HepG2 (cell line): ENCODE measurements around the gene VWA3B. TPM values are rescaled to one million over a fixed set of nuclear protein-coding genes. Genes with fewer than 3 reads are reported as not detected.

ENCODE experiments used
- ATAC-seq: fragments of 200-7000 bp; cut with Tn5 transposase; 3 replicates; pipeline ENCODE4 v1.9.1; 2020; ENCODE audit warnings: mild to moderate bottlenecking, moderate library complexity
- BruUV-seq: library from RNA; stranded (reverse); fragments of 400-500 nt; replicated peaks from 2 replicates; lab custom pipeline; 2021; lab: Mats Ljungman, UMichigan
- CTCF ChIA-PET: fragments of 300-600 bp; formaldehyde crosslinking; extraction: SDS; loops from one replicate; lab custom pipeline; 2021; ENCODE audit warnings: low total read pairs, inconsistent platforms, low intra/inter-chr PET ratio; lab: Yijun Ruan, JAX
- POLR2A ChIA-PET: fragments of 350-600 bp; sonication (Branson Sonifier 250); formaldehyde crosslinking; loops from one replicate; lab custom pipeline; 2020; ENCODE audit warnings: antibody characterized with exemption, inconsistent platforms; lab: Yijun Ruan, JAX
- DNase-seq: peaks from one replicate; pipeline ENCODE4 v3.0.0-alpha.2; 2015; ENCODE audit warnings: low spot score
- FAIRE-seq: peaks from 3 replicates; lab custom pipeline; 2011; peaks lifted over from hg19 to GRCh38; lab: Jason Lieb, UNC
- H2AFZ ChIP-seq: one replicate; pipeline ENCODE4 v1.6.1; 2011; ENCODE audit warnings: low read length, inconsistent platforms
- H3K27ac ChIP-seq: fragments of 300-600 bp; 3 replicates; pipeline ENCODE4 v1.8.0; 2011; ENCODE audit warnings: mixed run types, mild to moderate bottlenecking, mixed read lengths, low read length, inconsistent platforms; ENCODE audit not compliant: insufficient read depth; ENCODE audit errors: extremely low read length
- H3K27me3 ChIP-seq, 2 experiments: fragments of 200-600 bp in 1 of 2; 2 replicates in 1 of 2; 3 replicates in 1 of 2; pipeline versions ENCODE4 v1.6.0 to v1.8.0; 2011; ENCODE audit warnings: low read length in 2 of 2, mild to moderate bottlenecking in 2 of 2, moderate library complexity in 2 of 2, inconsistent platforms in 1 of 2; ENCODE audit not compliant: insufficient read depth in 2 of 2, control insufficient read depth in 1 of 2
- H3K36me3 ChIP-seq, 2 experiments: fragments of 200-600 bp in 1 of 2; replicated peaks in 1 of 2; 2 replicates in 1 of 2; 3 replicates in 1 of 2; pipeline versions ENCODE4 v1.5.1 to v1.8.0; 2011; ENCODE audit warnings: low read length in 2 of 2, inconsistent platforms in 1 of 2; ENCODE audit not compliant: insufficient read depth in 2 of 2, control insufficient read depth in 1 of 2
- H3K4me1 ChIP-seq: 2 replicates; pipeline ENCODE4 v1.5.1; 2012; ENCODE audit warnings: low read length, inconsistent platforms; ENCODE audit not compliant: insufficient read depth
- H3K4me2 ChIP-seq: 2 replicates; pipeline ENCODE4 v1.6.0; 2011; ENCODE audit warnings: low read depth, low read length, inconsistent platforms
- H3K4me3 ChIP-seq, 3 experiments: fragments of 200-600 bp in 1 of 3; sonication (generic), shearing (Covaris generic) in 1 of 3; replicated peaks in 1 of 3; 2 replicates each; pipeline ENCODE4 v1.5.1; 2011 to 2016; ENCODE audit warnings: low read length in 3 of 3, inconsistent platforms in 2 of 3, low read depth in 2 of 3, mild to moderate bottlenecking in 2 of 3, control low read depth in 1 of 3, mixed read lengths in 1 of 3; ENCODE audit not compliant: insufficient read depth in 1 of 3
- H3K79me2 ChIP-seq: one replicate; pipeline ENCODE4 v1.6.1; 2011; ENCODE audit warnings: low read length, inconsistent platforms; ENCODE audit not compliant: insufficient read depth
- H3K9ac ChIP-seq: 2 replicates; pipeline ENCODE4 v1.6.0; 2011; ENCODE audit warnings: mild to moderate bottlenecking, low read depth, low read length, inconsistent platforms; ENCODE audit not compliant: insufficient read depth
- H3K9me3 ChIP-seq: 2 replicates; pipeline ENCODE4 v1.5.1; 2012; ENCODE audit warnings: mild to moderate bottlenecking, low read length
- H4K20me1 ChIP-seq: 2 replicates; pipeline ENCODE4 v1.6.0; 2011; ENCODE audit warnings: inconsistent platforms, mild to moderate bottlenecking, low read length, moderate library complexity; ENCODE audit not compliant: insufficient read depth
- AFF4 ChIP-seq: sonication (generic); formaldehyde crosslinking; IDR thresholded peaks from 2 replicates; pipeline ENCODE4 v1.4.0; 2020; ENCODE audit warnings: missing genetic modification reagents
- CHD2 ChIP-seq: IDR thresholded peaks from 2 replicates; pipeline ENCODE4 v1.6.1; 2011; ENCODE audit warnings: low read depth, low read length, improper control_type of control experiment
- CREM ChIP-seq, 2 experiments: sonication (generic) in 1 of 2; formaldehyde crosslinking in 1 of 2; IDR thresholded peaks; 2 replicates each; pipeline versions ENCODE4 v1.4.0 to v1.6.1; 2016 to 2020; ENCODE audit warnings: antibody characterized with exemption in 1 of 2, mild to moderate bottlenecking in 1 of 2, missing genetic modification reagents in 1 of 2
- GATA4 ChIP-seq: sonication (generic); IDR thresholded peaks from 2 replicates; pipeline ENCODE4 v1.6.1; 2016; ENCODE audit warnings: antibody characterized with exemption, low read depth, borderline replicate concordance
- GLMP ChIP-seq: sonication (generic); formaldehyde crosslinking; IDR thresholded peaks from 2 replicates; pipeline ENCODE4 v1.9.0; 2021; ENCODE audit warnings: missing genetic modification reagents, mild to moderate bottlenecking, borderline replicate concordance
- KLF13 ChIP-seq: sonication (generic); formaldehyde crosslinking; IDR thresholded peaks from 2 replicates; pipeline ENCODE4 v1.4.0; 2020; ENCODE audit warnings: mild to moderate bottlenecking, missing genetic modification reagents
- MYC ChIP-seq: sonication (generic); formaldehyde crosslinking; IDR thresholded peaks from 2 replicates; pipeline ENCODE4 v1.9.0; 2021; ENCODE audit warnings: missing genetic modification reagents, borderline replicate concordance
- NFRKB ChIP-seq: fragments of 450-650 bp; IDR thresholded peaks from 2 replicates; pipeline ENCODE4 v1.6.1; 2017
- PATZ1 ChIP-seq: sonication (generic); formaldehyde crosslinking; IDR thresholded peaks from 2 replicates; pipeline ENCODE4 v1.4.0; 2020; ENCODE audit warnings: missing genetic modification reagents
- POGK ChIP-seq: sonication (generic); formaldehyde crosslinking; conservative IDR thresholded peaks from 2 replicates; pipeline ENCODE4 v1.8.0; 2022; ENCODE audit warnings: mild to moderate bottlenecking, moderate library complexity, missing genetic modification reagents
- SMC3 ChIP-seq: IDR thresholded peaks from 2 replicates; pipeline ENCODE4 v1.6.1; 2011; ENCODE audit warnings: low read length, improper control_type of control experiment
- SPEN ChIP-seq: sonication (generic); formaldehyde crosslinking; IDR thresholded peaks from 2 replicates; pipeline ENCODE4 v1.5.1; 2020; ENCODE audit warnings: low read depth, mild to moderate bottlenecking, missing genetic modification reagents
- ZFX ChIP-seq: sonication (generic); formaldehyde crosslinking; IDR thresholded peaks from 2 replicates; pipeline ENCODE4 v1.4.0; 2020; ENCODE audit warnings: mild to moderate bottlenecking, low read depth, missing genetic modification reagents, moderate library complexity
- ZNF225 ChIP-seq: sonication (generic); formaldehyde crosslinking; IDR thresholded peaks from 2 replicates; pipeline ENCODE4 v1.4.0; 2020; ENCODE audit warnings: mild to moderate bottlenecking, missing genetic modification reagents
- ZNF260 ChIP-seq: sonication (generic); formaldehyde crosslinking; IDR thresholded peaks from 2 replicates; pipeline ENCODE4 v1.4.0; 2020; ENCODE audit warnings: missing genetic modification reagents, low read depth, mild to moderate bottlenecking, borderline replicate concordance
- ZNF383 ChIP-seq: sonication (generic); formaldehyde crosslinking; IDR thresholded peaks from 2 replicates; pipeline ENCODE4 v1.4.0; 2020; ENCODE audit warnings: missing genetic modification reagents, mild to moderate bottlenecking, borderline replicate concordance
- ZNF547 ChIP-seq: sonication (generic); formaldehyde crosslinking; IDR thresholded peaks from 2 replicates; pipeline ENCODE4 v1.5.1; 2020; ENCODE audit warnings: mild to moderate bottlenecking, missing genetic modification reagents
- WGBS: methylation state at CpG from one replicate; pipeline ENCODE4 v1.1.6; 2017; ENCODE audit warnings: low lambda C conversion rate; 5-methylcytosine and 5-hydroxymethylcytosine counted together
- in situ Hi-C: cut with HindIII; loops from 2 replicates; pipeline ENCODE4 v1.10.0; 2017; ENCODE audit warnings: low pct_unique_long_range_greater_than_20kb; ENCODE audit not compliant: extremely low pct_ligation_motif_present
- intact Hi-C: fragments of 100-400 bp; cut with micrococcal nuclease; formaldehyde crosslinking; loops from one replicate; pipeline ENCODE4 v1.10.0; 2022; ENCODE audit not compliant: unreplicated experiment
- polyA plus RNA-seq, 8 experiments: library from polyadenylated mRNA; depleted of rRNA in 3 of 8; stranded (reverse) in 7 of 8; unstranded in 1 of 8; fragments of >200 nt; fragmentation: Illumina TruSeq in 4 of 8; extraction: Trizol in 4 of 8; gene quantifications; 2 replicates each; pipeline versions ENCODE4 v1.2.1 to v1.2.3, GENCODE V29; 2011 to 2016; ENCODE audit warnings: low read depth in 4 of 8, missing spikeins in 1 of 8, mixed read lengths in 1 of 8; ENCODE audit not compliant: insufficient read depth in 1 of 8
- total RNA-seq, 5 experiments: library from RNA; depleted of rRNA; stranded (reverse); fragments of >200 nt; fragmentation: Illumina TruSeq; extraction: Trizol; gene quantifications; 2 replicates each; pipeline ENCODE4 v1.2.3, GENCODE V29; 2016; ENCODE audit warnings: low read depth in 1 of 5

The VWA3B gene
- total and polyA plus RNA-seq, 2 of the 13 experiments (the other 11 are each of a cell fraction or from before 2014, with no cell fraction given): not detected

- H3K9me3 ChIP-seq: peaks cover 17% of the 10 kb centered on the region
- H3K79me2 ChIP-seq: no peaks in the 10 kb centered on the region
- H3K4me2 ChIP-seq: no peak overlapping the region
- no peak for TF ChIP-seq NFRKB
- TF ChIP-seq SMC3: no peak
- no peak for TF ChIP-seq CHD2
- no peak for TF ChIP-seq ZNF260 (CRISPR knock-in tag)
- no peak for TF ChIP-seq ZNF383 (CRISPR knock-in tag)
- no peak for TF ChIP-seq CREM (IDR thresholded peaks at IDR 0.05)
- no peak for TF ChIP-seq CREM (CRISPR knock-in tag; IDR thresholded peaks at IDR 0.05)
- no peak for TF ChIP-seq GATA4
- TF ChIP-seq ZNF547: no peak
- TF ChIP-seq KLF13: no peak
- no peak for TF ChIP-seq GLMP (CRISPR knock-in tag)
- TF ChIP-seq ZNF225 (CRISPR knock-in tag): no peak
- no peak for TF ChIP-seq ZFX (CRISPR knock-in tag)
- TF ChIP-seq AFF4 (CRISPR knock-in tag): no peak
- TF ChIP-seq POGK (CRISPR knock-in tag): no peak
- TF ChIP-seq PATZ1 (CRISPR knock-in tag): no peak
- no peak for TF ChIP-seq MYC (CRISPR knock-in tag)
- no peak for TF ChIP-seq SPEN (CRISPR knock-in tag)
- 2% methylated on average over 4 of the region's 4 CpGs for WGBS
- no peaks in the 10 kb centered on the region for H3K36me3 ChIP-seq
- intact Hi-C loops (no loop called here), in situ Hi-C loops (no loop called here)
- H2AFZ ChIP-seq: no peak overlapping the region
- H4K20me1 ChIP-seq: no peaks in the 10 kb centered on the region
- H3K27me3 ChIP-seq: no peaks in the 10 kb centered on the region
- no peak overlapping the region for H3K4me3 ChIP-seq
- H3K27ac ChIP-seq: no peak overlapping the region
- H3K9ac ChIP-seq: no peak overlapping the region
- FAIRE-seq (no peak), ATAC-seq (no peak), DNase-seq (no peak)
- ChIA-PET POLR2A (no interaction called here), CTCF (no interaction called here)
- H3K4me1 ChIP-seq: no peaks in the 10 kb centered on the region
- no TSS peak for BruUV-seq
Observed at GRCh38 chr2:98245491-98245890, 158.5 kb downstream of the VWA3B start.
